NB4 (cell line): Measurements from ENCODE around the gene AREL1.

Experiments used
- POLR2A ChIP-seq: IDR thresholded peaks from 2 replicates; pipeline ENCODE4 v1.6.1; 2011; ENCODE audit warnings: mild to moderate bottlenecking; ENCODE audit not compliant: insufficient read length; ENCODE audit errors: extremely low read depth
- TF ChIP-seq, protein P1 (sequence below): IDR thresholded peaks from one replicate; pipeline ENCODE4 v1.5.1; 2012; ENCODE audit warnings: low read depth, low read length

DNA sequence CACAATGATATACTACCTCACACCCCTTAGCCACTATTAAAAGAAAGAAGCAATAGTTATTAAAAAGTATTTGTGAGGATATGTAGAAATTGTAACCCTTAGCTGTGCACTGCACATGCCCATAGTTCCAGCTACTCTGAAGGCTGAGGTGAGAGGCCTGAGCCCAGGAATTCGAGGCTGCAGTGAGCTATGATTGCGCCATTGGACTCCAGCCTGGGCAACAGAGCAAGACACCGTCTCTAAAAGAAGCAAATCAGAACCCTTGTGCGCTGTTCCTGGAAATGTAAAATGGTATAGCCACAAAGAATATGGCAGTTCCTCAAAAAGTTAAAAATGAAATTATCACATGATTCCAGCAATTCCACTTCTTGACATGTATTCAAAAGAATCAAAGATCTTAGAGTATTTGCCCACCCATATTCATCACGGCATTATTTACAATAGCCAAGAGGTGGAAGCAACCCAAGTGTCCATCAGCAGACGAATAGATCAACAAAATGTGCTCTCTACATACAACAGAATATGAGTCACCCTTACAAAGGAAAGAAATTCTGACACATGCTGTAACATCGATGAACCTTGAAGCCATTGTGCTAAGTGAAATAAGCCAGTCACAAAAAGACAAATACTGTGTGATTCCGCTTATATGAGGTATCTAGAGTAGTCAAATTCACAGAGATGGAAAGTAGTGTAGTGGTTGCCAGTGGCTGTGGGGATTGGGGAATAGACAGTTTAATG, 26.6 kb upstream of the AREL1 start:
- no peak for TF ChIP-seq POLR2A
- TF ChIP-seq, protein P1, sequence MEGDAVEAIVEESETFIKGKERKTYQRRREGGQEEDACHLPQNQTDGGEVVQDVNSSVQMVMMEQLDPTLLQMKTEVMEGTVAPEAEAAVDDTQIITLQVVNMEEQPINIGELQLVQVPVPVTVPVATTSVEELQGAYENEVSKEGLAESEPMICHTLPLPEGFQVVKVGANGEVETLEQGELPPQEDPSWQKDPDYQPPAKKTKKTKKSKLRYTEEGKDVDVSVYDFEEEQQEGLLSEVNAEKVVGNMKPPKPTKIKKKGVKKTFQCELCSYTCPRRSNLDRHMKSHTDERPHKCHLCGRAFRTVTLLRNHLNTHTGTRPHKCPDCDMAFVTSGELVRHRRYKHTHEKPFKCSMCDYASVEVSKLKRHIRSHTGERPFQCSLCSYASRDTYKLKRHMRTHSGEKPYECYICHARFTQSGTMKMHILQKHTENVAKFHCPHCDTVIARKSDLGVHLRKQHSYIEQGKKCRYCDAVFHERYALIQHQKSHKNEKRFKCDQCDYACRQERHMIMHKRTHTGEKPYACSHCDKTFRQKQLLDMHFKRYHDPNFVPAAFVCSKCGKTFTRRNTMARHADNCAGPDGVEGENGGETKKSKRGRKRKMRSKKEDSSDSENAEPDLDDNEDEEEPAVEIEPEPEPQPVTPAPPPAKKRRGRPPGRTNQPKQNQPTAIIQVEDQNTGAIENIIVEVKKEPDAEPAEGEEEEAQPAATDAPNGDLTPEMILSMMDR, result no peak
